Osteoblast (primary cell): ENCODE results near the gene WFDC2. TPM values are rescaled to one million over a fixed set of nuclear protein-coding genes. Genes with fewer than 3 reads are reported as not detected.

Source experiments
- DNase-seq: peaks from one replicate; pipeline ENCODE4 v3.0.0; 2011; ENCODE audit warnings: low spot score, mixed read lengths; ENCODE audit not compliant: insufficient read length; ENCODE audit errors: missing footprints
- H2AFZ ChIP-seq: 2 replicates; pipeline ENCODE4 v1.6.0; 2011; ENCODE audit warnings: mild to moderate bottlenecking, low read length
- H3K27ac ChIP-seq: 2 replicates; pipeline ENCODE4 v1.5.1; 2011; ENCODE audit warnings: mild to moderate bottlenecking, low read depth, low read length, moderate library complexity
- H3K27me3 ChIP-seq: 2 replicates; pipeline ENCODE4 v1.6.0; 2012; ENCODE audit warnings: mild to moderate bottlenecking, control low read depth, inconsistent platforms, low read length, moderate library complexity; ENCODE audit not compliant: insufficient read depth
- H3K36me3 ChIP-seq: 2 replicates; pipeline ENCODE4 v1.5.1; 2011; ENCODE audit warnings: mild to moderate bottlenecking, low read length, control low read depth, moderate library complexity; ENCODE audit not compliant: insufficient read depth
- H3K4me1 ChIP-seq: 2 replicates; pipeline ENCODE4 v1.5.1; 2011; ENCODE audit warnings: mild to moderate bottlenecking, low read length, control low read depth, moderate library complexity; ENCODE audit not compliant: insufficient read depth
- H3K4me2 ChIP-seq: 2 replicates; pipeline ENCODE4 v1.6.0; 2011; ENCODE audit warnings: mild to moderate bottlenecking, low read length; ENCODE audit not compliant: insufficient read depth
- H3K4me3 ChIP-seq: fragments of 200-600 bp; sonication (generic); 3 replicates; pipeline ENCODE4 v1.5.1; 2012; ENCODE audit warnings: mild to moderate bottlenecking, low read length, inconsistent platforms; ENCODE audit not compliant: insufficient read depth
- H3K79me2 ChIP-seq: 2 replicates; pipeline ENCODE4 v1.6.0; 2012; ENCODE audit warnings: mild to moderate bottlenecking, low read length, control low read depth, inconsistent platforms; ENCODE audit not compliant: insufficient read depth
- H3K9me3 ChIP-seq: 2 replicates; pipeline ENCODE4 v1.5.1; 2011; ENCODE audit warnings: low read depth, low read length, control low read depth
- H4K20me1 ChIP-seq: 2 replicates; pipeline ENCODE4 v1.6.0; 2012; ENCODE audit warnings: mild to moderate bottlenecking, low read length, control low read depth; ENCODE audit not compliant: insufficient read depth
- small RNA-seq: library from RNA; depleted of rRNA; stranded (forward); fragments of <200 nt; gene quantifications from one replicate; pipeline ENCODE3, GENCODE V24; 2012
- total RNA-seq: library from RNA; depleted of rRNA; stranded (reverse); fragments of >200 nt; gene quantifications from 2 replicates; pipeline ENCODE4 v1.2.3, GENCODE V29; 2012
- TF ChIP-seq, protein P1 (sequence below): IDR thresholded peaks from 2 replicates; pipeline ENCODE4 v1.5.1; 2011; ENCODE audit warnings: mild to moderate bottlenecking, low read depth, low read length, moderate library complexity; ENCODE audit errors: extremely low read depth

WFDC2 gene
- total RNA-seq, 1 donor: not detected

DNA sequence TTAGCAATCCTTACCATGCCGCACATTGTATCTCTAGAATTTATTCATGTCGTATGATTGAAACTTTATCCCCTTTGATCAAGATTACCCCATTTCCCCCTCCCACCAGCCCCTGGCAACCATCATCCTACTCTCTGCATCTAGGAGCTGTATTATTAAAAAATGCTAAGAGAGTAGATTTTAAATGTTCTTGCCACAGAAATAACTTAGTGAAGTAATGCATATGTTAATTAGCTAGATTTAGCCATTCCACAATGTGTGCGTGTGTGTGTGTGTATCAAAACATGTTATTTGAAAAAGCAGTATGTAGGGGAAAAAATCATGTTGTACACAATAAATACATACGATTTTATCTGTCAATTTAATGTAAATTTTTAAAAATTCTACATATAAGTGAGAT, 57.7 kb downstream of the WFDC2 start:
- H3K9me3 ChIP-seq: no peaks in the 10 kb centered on the region
- no peaks in the 10 kb centered on the region for H3K79me2 ChIP-seq
- no peak overlapping the region for H3K4me2 ChIP-seq
- H3K27ac ChIP-seq: no peak overlapping the region
- H3K4me3 ChIP-seq: no peak overlapping the region
- TF ChIP-seq, protein P1, sequence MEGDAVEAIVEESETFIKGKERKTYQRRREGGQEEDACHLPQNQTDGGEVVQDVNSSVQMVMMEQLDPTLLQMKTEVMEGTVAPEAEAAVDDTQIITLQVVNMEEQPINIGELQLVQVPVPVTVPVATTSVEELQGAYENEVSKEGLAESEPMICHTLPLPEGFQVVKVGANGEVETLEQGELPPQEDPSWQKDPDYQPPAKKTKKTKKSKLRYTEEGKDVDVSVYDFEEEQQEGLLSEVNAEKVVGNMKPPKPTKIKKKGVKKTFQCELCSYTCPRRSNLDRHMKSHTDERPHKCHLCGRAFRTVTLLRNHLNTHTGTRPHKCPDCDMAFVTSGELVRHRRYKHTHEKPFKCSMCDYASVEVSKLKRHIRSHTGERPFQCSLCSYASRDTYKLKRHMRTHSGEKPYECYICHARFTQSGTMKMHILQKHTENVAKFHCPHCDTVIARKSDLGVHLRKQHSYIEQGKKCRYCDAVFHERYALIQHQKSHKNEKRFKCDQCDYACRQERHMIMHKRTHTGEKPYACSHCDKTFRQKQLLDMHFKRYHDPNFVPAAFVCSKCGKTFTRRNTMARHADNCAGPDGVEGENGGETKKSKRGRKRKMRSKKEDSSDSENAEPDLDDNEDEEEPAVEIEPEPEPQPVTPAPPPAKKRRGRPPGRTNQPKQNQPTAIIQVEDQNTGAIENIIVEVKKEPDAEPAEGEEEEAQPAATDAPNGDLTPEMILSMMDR: no peak
- no peaks in the 10 kb centered on the region for H3K36me3 ChIP-seq
- H2AFZ ChIP-seq: no peak overlapping the region
- no peak for DNase-seq
- H3K4me1 ChIP-seq: no peaks in the 10 kb centered on the region
- H3K27me3 ChIP-seq: peaks cover 10% of the 10 kb centered on the region
- no peaks in the 10 kb centered on the region for H4K20me1 ChIP-seq

Small RNAs within 50 kb of the gene (small RNA-seq; reads per million reads assigned to genes)
- not detected for gene MIR6812

Other genes with a start within 250 kb of the WFDC2 start
- not detected in 2 replicates for gene SEMG2, start 248.4 kb upstream of the WFDC2 start, total RNA-seq
- 1.4 and 2.1 TPM in 2 replicates for gene SLPI, start 215.2 kb upstream of the WFDC2 start, total RNA-seq
- gene RBPJL, start 162.9 kb upstream of the WFDC2 start, total RNA-seq: not detected in 2 replicates
- gene MATN4, start 161.5 kb upstream of the WFDC2 start, total RNA-seq: under 0.01 TPM in 1 of 2 replicates, not detected in the other
- 182 and 267 TPM in 2 replicates for gene SDC4, start 121.3 kb upstream of the WFDC2 start, total RNA-seq
- 26.5 and 31.8 TPM in 2 replicates for gene SYS1, start 106.6 kb upstream of the WFDC2 start, total RNA-seq
- gene TP53TG5, start 91.4 kb upstream of the WFDC2 start, total RNA-seq: not detected in 2 replicates
- gene DBNDD2, start 61.5 kb upstream of the WFDC2 start, total RNA-seq: 8.7 and 13.0 TPM in 2 replicates
- gene PIGT, start 53.6 kb upstream of the WFDC2 start, total RNA-seq: 52.8 and 56.6 TPM in 2 replicates
- not detected in 2 replicates for gene SPINT3, start 45.9 kb downstream of the WFDC2 start, total RNA-seq
- not detected in 2 replicates for gene WFDC6, start 69.7 kb downstream of the WFDC2 start, total RNA-seq
- not detected in 2 replicates for gene EPPIN, start 77.6 kb downstream of the WFDC2 start, total RNA-seq
- not detected in 2 replicates for gene WFDC8, start 109.5 kb downstream of the WFDC2 start, total RNA-seq
- gene WFDC10A, start 160.0 kb downstream of the WFDC2 start, total RNA-seq: not detected in 2 replicates
- not detected in 2 replicates for gene WFDC9, start 161.5 kb downstream of the WFDC2 start, total RNA-seq
- not detected in 2 replicates for gene WFDC11, start 200.5 kb downstream of the WFDC2 start, total RNA-seq
- gene WFDC13, start 232.3 kb downstream of the WFDC2 start, total RNA-seq: not detected in 2 replicates
- not detected in 2 replicates for gene WFDC10B, start 235.3 kb downstream of the WFDC2 start, total RNA-seq